HUES48 (cell line): Measurements from ENCODE around the gene LEMD2.

Experiments used
- H3K27ac ChIP-seq: one replicate; pipeline ENCODE4 v1.7.0; 2013; ENCODE audit warnings: low read depth, low read length, inconsistent platforms
- H3K27me3 ChIP-seq: 2 replicates; pipeline ENCODE4 v1.6.1; 2013; ENCODE audit warnings: mild to moderate bottlenecking, low read length; ENCODE audit not compliant: control insufficient read depth, insufficient read depth
- H3K36me3 ChIP-seq: 2 replicates; pipeline ENCODE4 v1.6.1; 2013; ENCODE audit warnings: low read length; ENCODE audit not compliant: control insufficient read depth, insufficient read depth
- H3K4me1 ChIP-seq: 2 replicates; pipeline ENCODE4 v1.6.1; 2013; ENCODE audit warnings: mild to moderate bottlenecking, low read length; ENCODE audit not compliant: control insufficient read depth, insufficient read depth
- H3K4me3 ChIP-seq: 2 replicates; pipeline ENCODE4 v1.5.1; 2013; ENCODE audit warnings: mild to moderate bottlenecking, low read depth, low read length
- H3K9ac ChIP-seq: 2 replicates; pipeline ENCODE4 v1.6.1; 2013; ENCODE audit warnings: mild to moderate bottlenecking, low read depth, low read length, moderate library complexity
- H3K9me3 ChIP-seq: 2 replicates; pipeline ENCODE4 v1.6.1; 2013; ENCODE audit warnings: low read length; ENCODE audit not compliant: control insufficient read depth, insufficient read depth

The LEMD2 gene

GRCh38 chr6:33817489-33817888 is 28.6 kb upstream of the LEMD2 start:
- Histone ChIP-seq H3K4me1 (peaks cover 20% of the 10 kb centered on the region), H3K9ac (no peak overlapping the region), H3K27ac (no peak overlapping the region), H3K36me3 (no peaks in the 10 kb centered on the region), H3K27me3 (no peaks in the 10 kb centered on the region), H3K4me3 (no peak overlapping the region), H3K9me3 (no peaks in the 10 kb centered on the region)

- H3K9me3 ChIP-seq: no peaks in the 10 kb centered on the region
- no peak overlapping the region for H3K4me3 ChIP-seq
- no peak overlapping the region for H3K27ac ChIP-seq
These were observed 28.0 kb upstream of the LEMD2 start for GRCh38 chr6:33816911-33817310.

GRCh38 chr6:33815854-33816253 is 26.9 kb upstream of the LEMD2 start:
- H3K9ac ChIP-seq: no peak overlapping the region
- no peaks in the 10 kb centered on the region for H3K27me3 ChIP-seq
- H3K4me3 ChIP-seq: no peak overlapping the region
- H3K4me1 ChIP-seq: peaks cover 37% of the 10 kb centered on the region
- no peak overlapping the region for H3K27ac ChIP-seq
- H3K36me3 ChIP-seq: no peaks in the 10 kb centered on the region
- no peaks in the 10 kb centered on the region for H3K9me3 ChIP-seq

More at GRCh38 chr6:33816911-33817310, 28.0 kb upstream of the LEMD2 start:
- H3K36me3 ChIP-seq: no peaks in the 10 kb centered on the region
- H3K27me3 ChIP-seq: no peaks in the 10 kb centered on the region
- no peak overlapping the region for H3K9ac ChIP-seq
- H3K4me1 ChIP-seq: peaks cover 26% of the 10 kb centered on the region

DNA sequence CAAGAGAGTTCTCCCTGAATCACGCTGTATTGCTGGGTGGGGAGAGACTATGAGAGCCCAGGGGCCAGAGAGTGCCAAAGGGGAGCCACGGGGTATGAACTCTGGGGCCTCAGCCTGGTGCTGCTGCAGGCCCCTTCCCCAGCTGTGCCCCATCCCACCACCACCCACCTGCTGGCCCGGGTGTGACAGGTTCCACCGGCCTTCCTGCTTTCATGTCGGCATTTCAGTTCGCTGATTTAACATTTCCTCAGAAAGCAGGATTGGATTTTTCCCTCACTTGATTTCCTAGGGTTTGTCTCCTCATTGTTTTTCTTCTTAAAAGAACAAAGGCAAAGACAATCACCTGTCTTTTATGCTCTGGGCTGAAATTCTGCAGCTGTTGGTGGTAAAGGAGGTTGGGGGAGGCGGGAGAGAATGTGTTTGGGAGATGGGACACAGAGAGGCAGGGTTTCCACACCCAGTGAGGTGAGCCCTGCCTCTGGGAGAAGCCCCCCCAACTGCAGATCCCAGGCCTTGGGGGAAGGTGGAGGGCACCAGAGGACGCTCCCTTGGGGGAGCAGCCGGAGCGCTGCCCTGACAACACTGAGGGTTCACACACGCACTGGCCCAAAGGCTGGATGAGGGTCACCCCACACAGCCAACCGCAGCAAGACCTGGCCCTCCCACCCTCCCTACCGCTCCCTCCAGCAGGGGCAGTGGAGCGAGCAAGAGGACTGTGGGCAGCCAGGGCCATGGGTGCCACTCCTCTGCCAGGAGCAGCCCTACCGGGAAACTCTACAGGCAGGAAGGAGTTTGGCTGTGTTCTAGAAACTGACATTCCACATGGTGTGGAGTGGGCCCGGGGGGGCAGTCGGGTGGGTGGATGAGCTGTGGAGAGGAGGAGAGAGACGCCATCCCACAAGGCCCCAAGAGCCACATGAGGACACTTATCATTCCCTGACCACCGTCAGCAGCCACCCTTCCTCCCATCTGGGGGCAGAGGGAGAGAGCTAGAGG is 25.4 kb upstream of the LEMD2 start:
- no peaks in the 10 kb centered on the region for H3K27me3 ChIP-seq
- no peaks in the 10 kb centered on the region for H3K9me3 ChIP-seq
- H3K4me3 ChIP-seq: no peak overlapping the region
- no peak overlapping the region for H3K9ac ChIP-seq
- H3K27ac ChIP-seq: peak overlapping the region; percentile 52
- H3K4me1 ChIP-seq: peaks cover 44% of the 10 kb centered on the region
- H3K36me3 ChIP-seq: no peaks in the 10 kb centered on the region

DNA sequence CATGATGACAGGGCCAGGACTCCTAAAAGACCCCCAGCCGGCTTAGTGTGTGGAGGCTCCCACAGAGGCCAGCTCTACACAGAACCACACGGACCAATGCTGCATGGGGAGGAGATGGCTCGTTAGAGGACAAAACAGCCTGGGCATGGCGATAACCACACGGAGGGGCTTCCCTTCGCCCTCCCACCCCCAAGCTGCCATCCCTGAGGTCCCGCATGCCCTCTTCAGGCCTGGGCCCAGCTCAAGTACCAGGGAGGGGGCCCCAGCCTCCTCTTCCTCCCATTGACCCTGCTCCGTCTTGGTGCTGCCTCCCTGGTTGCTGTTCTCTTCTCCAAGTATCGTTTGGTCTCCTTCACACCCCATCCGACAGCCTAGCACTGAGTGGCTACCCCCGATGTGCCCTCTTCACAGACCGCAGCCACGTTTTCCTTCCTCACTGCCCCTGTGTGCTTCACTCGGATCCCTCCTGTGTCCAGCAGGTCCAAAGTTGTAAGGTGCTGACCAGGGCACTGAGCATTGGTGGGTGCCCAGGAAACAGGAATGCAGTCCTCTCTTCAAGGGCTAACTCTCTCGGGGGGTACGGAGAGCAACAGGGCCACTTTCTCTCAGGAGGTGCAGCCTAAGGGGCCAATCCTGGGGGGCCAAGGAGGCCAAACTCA is 24.4 kb upstream of the LEMD2 start:
- Histone ChIP-seq H3K4me1 (peaks cover 54% of the 10 kb centered on the region), H3K36me3 (no peaks in the 10 kb centered on the region), H3K4me3 (no peak overlapping the region), H3K9me3 (no peaks in the 10 kb centered on the region), H3K27me3 (no peaks in the 10 kb centered on the region), H3K27ac (peak overlapping the region; percentile 52), H3K9ac (peak overlapping the region; percentile 28; the same call in 1 of the 2 replicates)

DNA sequence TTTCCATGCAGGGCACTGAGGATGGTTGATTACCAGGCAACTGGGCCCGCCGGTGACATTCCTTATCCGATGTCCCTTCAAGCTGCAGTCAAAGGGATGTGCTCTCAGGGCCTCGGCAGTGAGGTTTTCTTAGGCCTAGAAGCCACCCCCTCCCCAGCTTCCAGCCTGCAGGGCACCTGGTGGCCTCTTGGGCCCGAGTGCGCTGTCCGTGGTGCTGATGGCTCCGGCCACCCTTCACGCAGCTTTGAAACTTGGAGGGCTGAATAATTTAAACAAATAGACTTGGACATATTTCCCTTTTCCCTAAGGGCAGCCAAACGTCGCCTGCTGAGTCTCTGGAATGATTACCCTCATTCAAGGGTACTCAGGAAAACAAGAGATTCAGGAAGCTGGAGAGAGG is 23.7 kb upstream of the LEMD2 start:
- H3K9ac ChIP-seq: peak overlapping the region; percentile 31; the same call in 1 of the 2 replicates
- no peaks in the 10 kb centered on the region for H3K27me3 ChIP-seq
- H3K27ac ChIP-seq: peak overlapping the region; percentile 34

DNA sequence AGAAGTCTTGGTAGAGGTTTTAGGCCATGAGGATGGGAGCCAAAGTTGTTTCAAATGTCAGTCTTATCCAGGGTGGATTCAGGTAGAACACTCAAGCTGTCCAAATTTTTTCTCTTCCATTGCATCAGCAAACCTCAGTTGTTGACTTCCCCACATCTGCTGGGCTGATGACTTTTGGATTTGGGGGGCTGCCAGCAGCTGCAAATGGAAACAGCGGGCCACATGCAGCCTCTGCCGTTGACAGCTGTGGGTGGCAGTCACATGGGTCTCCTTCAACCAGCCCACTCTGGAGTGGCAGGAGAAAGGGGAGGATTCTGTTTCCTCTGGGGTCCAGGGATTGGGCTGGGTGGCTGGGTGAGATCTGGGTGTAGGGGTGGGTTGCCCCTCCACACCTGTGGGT is 20.7 kb upstream of the LEMD2 start:
- no peaks in the 10 kb centered on the region for H3K36me3 ChIP-seq
- H3K27ac ChIP-seq: peak overlapping the region; percentile 82
- no peaks in the 10 kb centered on the region for H3K27me3 ChIP-seq
- no peak overlapping the region for H3K4me3 ChIP-seq
- H3K9me3 ChIP-seq: no peaks in the 10 kb centered on the region
- H3K4me1 ChIP-seq: peaks cover 52% of the 10 kb centered on the region
- H3K9ac ChIP-seq: peak overlapping the region; percentile 2; the same call in 1 of the 2 replicates

More for the DNA sequence above, 23.7 kb upstream of the LEMD2 start:
- Histone ChIP-seq H3K9me3 (no peaks in the 10 kb centered on the region), H3K4me3 (0 out of 2 replicates have a peak overlapping the region, but pooled peaks have one; percentile 3), H3K36me3 (no peaks in the 10 kb centered on the region), H3K4me1 (peaks cover 59% of the 10 kb centered on the region)

DNA sequence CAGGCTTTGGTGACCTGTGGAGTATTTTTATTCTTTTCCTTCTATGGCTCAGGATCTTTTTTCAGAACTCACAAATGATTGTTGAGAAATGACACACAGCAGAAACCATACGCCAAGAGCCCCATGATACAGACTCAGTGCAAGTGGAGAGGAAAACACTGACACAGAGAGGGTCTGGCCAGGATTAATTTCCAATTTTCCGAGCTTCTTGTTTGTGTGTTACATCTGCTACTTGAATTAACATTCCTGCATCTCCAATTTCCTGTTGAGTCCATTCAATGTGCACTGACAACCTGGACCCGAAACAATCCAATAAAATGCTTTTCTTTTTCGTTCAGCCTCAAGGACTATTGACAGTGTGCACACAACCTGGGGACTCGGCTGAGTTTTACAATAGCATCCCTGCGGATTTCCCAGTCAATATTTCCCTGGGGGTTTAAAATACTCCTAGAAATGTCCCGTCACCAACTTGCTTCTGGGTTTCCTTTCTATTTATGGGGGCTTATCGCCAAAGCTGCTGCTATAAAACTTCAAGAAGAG is 19.8 kb upstream of the LEMD2 start:
- no peaks in the 10 kb centered on the region for H3K36me3 ChIP-seq
- H3K9ac ChIP-seq: no peak overlapping the region
- no peak overlapping the region for H3K4me3 ChIP-seq
- no peaks in the 10 kb centered on the region for H3K9me3 ChIP-seq
- no peaks in the 10 kb centered on the region for H3K27me3 ChIP-seq
- H3K27ac ChIP-seq: no peak overlapping the region
- peaks cover 49% of the 10 kb centered on the region for H3K4me1 ChIP-seq

DNA sequence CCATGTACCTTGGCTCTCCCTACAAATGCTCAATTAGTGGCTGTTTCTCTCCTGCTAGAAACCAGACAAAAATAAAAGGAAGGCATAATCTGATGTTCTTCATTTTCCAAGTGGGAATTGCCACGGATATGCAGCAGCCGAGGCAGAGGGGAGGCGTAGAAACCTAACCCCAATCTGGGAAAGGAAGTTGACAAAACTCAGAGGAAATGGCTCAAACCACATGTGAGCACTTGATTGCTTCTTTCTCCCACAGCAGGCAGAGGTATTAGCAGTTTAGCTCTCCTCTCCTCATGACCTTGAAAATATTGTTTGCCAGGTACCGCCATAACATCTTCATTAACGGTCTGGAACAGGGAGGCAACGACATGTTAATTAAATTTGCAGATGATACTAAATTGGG is 18.7 kb upstream of the LEMD2 start:
- Histone ChIP-seq H3K4me1 (peaks cover 40% of the 10 kb centered on the region), H3K27ac (no peak overlapping the region), H3K9ac (no peak overlapping the region), H3K27me3 (no peaks in the 10 kb centered on the region), H3K36me3 (no peaks in the 10 kb centered on the region), H3K4me3 (no peak overlapping the region), H3K9me3 (no peaks in the 10 kb centered on the region)

DNA sequence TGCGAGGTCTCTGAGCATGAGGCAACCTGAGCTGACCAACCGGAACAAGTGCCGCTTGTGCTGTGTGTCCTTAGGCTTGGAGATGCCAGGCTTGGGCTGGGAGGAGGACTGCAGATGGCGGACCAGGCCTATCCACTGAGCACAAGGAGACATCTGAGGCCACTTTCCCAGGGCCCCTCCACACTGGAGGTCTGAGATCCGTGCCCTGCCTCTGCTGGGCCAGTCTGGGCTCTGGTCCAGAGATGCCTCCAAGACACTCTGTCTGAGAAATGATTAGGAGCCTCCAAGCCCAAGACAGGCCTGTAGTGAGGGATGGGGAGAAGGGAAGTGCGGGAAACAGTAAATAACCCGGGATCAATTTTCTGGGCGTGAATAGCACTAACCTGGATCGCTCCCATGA is 17.9 kb upstream of the LEMD2 start:
- Histone ChIP-seq H3K27me3 (no peaks in the 10 kb centered on the region), H3K4me1 (peaks cover 36% of the 10 kb centered on the region), H3K9ac (no peak overlapping the region), H3K36me3 (no peaks in the 10 kb centered on the region), H3K27ac (no peak overlapping the region), H3K9me3 (no peaks in the 10 kb centered on the region), H3K4me3 (no peak overlapping the region)
